IPS DF 4.7 (cell line): ENCODE results near the gene ACTN3.
"Not testable (repeated sequence)": the region's sequence is repeated elsewhere in the genome, so short reads cannot be mapped to it uniquely, and the experiment has no call there.

ENCODE experiments used
- DNase-seq: peaks from one replicate; pipeline ENCODE4 v3.0.0-alpha.2; 2013; ENCODE audit warnings: low spot score; ENCODE audit errors: extremely low read depth

ACTN3 gene

DNA sequence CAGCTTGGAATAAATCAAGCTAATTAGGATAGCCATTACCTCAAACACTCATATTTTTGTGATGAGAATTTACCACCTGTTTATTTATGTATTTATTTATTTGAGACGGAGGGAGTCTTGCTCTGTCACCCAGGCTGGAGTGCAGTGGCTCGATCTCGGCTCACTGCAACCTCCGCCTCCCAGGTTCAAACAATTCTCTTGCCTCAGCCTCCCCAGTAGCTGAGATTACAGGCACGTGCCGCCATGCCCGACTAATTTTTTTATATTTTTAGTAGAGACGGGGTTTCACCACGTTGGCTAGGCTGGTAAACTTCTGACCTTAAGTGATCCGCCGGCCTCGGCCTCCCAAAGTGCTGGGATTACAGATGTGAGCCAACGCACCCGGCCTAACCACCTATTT lies 1.8 kb upstream of the ACTN3 start:
- DNase-seq, result not testable (repeated sequence)

DNA sequence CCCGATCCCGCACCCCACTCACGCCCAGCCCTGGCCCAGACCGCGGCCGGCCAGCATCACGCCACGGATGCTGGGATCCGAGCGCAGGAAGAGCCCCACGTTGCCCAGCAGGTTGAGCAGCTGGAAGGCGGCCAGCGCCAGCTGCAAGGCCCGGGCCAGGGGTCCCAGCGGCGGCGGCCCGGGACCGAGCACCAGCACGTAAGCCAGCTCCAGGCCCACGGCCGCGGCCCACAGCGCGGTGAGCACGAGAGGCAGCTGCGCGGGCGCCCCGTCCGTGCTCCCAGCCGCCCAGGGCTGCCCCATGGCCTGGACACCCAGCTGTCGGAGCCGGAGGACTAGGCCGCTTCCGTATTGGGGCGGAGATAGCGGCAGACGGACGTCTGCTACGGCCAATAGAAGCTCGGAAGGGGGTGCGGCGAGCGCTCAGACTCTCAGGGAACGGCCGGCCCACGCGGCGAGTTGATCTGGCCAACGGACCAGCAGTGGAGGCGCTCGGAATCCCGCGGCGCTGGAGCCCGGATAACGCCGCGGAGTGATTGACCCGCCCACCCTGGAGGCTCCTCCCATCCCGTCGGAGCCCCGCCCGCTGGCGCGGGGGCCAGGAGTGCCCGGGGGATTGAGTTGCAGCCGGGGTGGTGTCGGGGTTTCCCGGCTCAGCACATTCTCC lies 869 bp upstream of the ACTN3 start, which contains the start of gene ZDHHC24:
Gene ZDHHC24, minus strand, starts transcription at position 348 of the 667 bp plus-strand sequence. Its CDS starts 45 bp downstream, at position 303.
- peak; percentile 84 for DNase-seq

DNA sequence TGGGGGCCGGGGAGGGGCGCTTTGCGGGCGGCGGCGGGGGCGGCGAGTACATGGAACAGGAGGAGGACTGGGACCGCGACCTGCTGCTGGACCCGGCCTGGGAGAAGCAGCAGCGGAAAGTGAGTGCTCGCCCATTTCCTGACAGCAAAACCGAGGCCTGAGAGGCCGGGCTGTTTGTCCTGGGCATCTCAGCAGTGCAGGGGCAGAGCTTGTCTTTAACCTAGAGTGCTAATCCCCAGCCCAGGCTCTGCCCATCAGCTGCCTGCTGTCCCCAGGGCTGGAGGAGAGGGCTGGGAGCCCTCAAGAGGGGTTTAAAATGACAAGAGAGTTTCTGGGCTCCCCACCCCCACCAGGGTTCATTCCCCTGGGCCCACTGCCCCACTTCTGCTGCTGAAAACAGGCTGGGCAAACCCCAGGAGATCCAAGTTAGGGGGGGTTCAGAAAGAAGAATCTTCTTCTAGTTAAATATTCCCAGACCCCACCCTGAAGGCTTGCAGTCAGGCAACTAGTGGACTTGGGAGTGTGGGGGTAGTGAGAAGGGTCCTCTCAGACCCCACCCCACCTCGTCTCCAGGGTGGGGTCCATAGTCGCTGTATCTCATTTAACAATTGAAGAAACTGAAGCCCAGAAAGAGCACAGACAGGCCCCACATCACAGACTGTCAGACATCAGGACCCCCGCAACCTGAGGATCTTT lies 411 bp downstream of the ACTN3 start:
- no peak for DNase-seq

DNA sequence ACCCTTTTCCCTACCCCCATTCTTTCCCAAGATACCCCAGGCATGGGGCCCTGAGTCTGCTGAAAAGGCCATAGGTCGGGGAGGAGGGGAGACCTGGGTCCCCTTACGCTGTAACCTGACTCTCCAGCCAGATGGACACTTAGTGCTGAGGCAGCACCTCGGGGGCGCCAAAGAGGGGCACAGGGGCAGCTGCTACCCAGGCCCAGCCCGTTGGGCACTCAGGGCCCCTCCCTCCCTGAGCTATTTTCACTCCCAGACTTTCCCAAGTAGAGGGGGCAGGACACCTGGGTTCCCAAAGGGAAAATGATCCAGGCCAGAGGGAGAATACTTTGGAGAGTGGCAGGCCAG lies 933 bp downstream of the ACTN3 start:
- no peak for DNase-seq

DNA sequence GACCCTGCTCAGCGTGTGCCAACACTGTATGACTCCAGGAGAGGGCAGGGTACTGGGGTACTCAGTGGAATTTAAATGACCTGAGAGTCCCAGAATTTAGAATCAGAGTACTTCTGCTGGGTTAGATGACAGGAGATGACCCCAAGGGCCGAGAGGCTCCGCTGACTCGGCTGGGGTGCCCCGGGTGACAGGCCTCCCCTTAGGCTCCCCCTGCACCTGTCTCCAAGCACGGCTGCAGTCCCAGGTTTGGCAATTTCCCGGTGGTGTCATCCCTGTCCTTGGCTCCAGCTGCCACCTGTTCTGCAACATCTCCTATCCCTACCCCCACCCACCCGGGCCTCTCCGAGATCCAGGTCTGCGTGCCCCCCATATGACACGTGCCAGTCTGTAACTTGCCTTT lies 1.3 kb downstream of the ACTN3 start:
- DNase-seq, result no peak

DNA sequence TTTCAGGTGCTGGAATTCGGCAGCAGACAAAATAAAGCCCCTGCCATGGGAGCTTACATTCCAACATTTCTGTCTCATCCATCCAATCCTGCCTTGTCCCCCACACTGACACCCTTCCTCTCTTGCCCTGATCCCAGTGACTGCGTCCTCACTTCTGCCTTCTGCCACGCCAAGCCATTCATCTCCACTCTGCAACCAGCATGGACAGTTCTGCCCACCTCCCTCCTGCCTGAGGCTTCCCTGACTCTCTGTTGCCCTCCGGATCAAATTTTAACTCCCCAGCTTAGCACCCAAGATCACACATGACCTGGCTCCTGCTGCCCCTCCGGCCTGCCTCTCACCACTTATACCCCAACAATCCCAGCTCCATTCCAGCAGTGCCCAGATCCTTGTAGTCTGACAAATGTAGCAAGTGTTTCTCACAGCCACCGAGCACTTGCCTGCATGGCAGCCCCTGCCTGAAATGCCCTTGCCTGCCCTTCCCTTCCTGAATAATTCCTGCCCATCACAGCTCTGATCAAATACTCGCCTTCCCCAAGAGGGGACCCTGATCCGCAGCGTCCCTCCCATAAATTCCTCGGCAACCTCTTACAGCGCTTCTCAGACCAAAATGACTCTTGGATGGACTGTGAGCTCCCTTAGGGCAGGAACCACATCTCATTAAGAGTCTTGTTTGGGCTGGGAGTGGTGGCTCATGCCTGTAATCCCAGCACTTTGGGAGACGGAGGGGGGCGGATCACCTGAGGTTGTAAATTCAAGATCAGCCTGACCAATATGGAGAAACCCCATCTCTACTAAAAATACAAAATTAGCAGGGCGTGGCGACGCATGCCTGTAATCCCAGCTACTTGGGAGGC lies 2.3 kb downstream of the ACTN3 start:
- DNase-seq, result no peak

DNA sequence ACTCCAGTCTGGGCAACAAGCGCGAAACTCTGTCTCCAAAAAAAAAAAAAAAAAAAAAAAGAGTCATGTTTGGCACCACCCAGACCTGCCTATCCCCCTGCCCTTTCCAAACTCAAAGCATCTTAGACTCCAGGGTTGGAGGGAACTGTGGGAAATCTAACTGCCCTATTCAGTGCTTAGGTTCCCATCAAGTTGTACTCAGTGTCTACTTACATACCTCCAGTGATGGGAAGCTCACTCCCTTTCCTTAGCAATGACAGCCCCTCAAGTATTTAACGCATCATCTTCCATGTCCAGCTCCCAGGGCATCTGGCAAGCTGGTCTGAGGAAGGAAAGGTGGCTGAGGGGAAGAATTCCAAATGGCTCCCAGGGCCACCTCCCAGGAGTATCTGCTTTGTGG lies 3.0 kb downstream of the ACTN3 start:
- DNase-seq, result no peak

DNA sequence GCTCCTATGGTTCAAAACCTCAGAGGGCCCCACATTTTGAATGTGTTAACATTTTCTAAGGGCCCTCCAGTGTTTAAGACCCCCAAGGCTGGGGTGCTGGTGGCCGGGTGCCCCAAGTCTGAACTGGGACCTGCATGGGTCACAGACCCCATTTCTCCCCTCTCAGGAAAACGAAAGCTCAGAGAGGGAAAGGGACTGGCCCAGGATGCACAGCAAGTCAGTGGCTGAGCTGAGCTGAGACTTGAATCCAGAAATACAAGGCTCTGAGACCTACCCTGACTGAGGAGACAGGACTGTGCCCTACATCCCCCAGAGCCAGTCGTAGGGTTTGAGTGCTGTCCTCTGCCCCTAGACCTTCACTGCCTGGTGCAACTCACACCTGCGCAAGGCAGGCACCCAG lies 4.2 kb downstream of the ACTN3 start:
- no peak for DNase-seq

DNA sequence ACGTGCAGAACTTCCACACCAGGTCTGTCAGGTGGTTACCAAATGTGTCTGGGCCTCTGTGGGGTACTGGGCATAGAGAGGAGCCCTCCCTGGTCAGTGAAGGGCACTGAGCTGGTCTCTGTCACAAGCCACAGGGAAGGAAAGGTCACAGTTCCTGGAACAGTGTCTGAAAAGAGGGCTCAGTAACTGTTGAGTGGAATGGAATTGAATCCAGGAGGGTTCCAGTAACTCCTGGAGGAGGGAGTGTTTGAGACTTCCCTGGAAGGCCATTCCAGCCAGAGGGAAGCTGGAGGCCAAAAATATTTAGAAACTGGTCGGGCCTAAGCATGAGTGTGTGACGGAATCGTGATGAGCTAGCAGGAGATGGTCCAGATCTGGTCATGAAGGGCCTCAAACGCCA lies 7.9 kb downstream of the ACTN3 start:
- DNase-seq, result no peak

DNA sequence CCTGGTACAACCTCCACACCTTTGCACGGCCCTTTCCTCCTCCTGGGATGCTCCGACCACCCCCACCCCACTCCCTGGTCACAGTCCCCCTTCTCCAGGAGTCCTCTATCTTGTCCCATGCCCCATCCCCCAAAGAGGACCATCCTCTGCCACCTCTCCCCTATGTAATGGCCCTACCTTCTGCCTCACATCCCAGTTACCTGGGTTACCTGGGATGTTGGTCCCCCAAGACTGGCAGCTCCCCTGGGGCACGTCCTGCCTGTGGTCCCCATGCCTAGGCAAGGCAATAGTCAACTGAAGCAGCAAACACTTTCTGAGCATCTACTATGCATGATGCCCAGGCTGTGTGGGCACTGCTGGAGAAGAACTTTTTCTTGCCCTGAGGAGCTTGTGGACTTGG lies 8.7 kb downstream of the ACTN3 start:
- DNase-seq, result no peak

DNA sequence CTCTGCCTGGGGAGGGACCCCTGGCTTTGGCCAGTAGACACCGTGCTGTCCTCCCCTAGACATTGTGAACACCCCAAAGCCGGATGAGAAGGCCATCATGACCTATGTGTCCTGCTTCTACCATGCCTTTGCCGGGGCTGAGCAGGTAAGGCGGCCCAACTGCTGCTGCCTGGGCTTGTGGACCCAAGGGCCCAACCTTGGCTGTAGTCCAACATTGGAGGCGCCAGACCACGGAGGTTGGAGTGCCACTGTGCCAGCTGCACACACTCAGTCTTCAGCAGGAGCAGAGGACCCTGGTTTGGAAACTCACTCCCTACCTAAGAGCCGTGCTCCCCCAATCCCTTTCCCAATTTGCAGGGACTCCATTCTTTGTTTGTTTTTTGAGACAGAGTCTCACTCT lies 9.4 kb downstream of the ACTN3 start:
- no peak for DNase-seq

DNA sequence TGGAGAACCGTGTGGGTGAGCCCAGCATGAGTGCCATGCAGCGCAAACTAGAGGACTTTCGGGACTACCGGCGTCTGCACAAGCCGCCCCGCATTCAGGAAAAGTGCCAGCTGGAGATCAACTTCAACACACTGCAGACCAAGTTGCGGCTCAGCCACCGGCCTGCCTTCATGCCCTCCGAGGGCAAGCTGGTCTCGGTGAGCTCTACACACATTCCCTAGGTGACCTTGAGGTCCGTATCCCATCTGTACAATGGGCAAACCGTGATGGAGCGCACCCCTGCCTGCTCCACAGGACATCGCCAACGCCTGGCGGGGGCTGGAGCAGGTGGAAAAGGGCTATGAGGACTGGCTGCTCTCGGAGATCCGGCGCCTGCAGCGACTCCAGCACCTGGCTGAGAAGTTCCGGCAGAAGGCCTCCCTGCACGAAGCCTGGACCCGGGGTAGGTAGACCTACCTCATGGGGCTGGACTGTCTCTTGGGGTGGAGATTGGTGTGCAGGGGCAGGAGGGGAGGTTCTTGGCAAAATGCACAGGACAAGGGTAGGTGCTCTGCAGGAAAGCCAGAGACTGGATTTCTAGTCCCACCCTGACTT lies 11.1 kb downstream of the ACTN3 start:
- no peak for DNase-seq

DNA sequence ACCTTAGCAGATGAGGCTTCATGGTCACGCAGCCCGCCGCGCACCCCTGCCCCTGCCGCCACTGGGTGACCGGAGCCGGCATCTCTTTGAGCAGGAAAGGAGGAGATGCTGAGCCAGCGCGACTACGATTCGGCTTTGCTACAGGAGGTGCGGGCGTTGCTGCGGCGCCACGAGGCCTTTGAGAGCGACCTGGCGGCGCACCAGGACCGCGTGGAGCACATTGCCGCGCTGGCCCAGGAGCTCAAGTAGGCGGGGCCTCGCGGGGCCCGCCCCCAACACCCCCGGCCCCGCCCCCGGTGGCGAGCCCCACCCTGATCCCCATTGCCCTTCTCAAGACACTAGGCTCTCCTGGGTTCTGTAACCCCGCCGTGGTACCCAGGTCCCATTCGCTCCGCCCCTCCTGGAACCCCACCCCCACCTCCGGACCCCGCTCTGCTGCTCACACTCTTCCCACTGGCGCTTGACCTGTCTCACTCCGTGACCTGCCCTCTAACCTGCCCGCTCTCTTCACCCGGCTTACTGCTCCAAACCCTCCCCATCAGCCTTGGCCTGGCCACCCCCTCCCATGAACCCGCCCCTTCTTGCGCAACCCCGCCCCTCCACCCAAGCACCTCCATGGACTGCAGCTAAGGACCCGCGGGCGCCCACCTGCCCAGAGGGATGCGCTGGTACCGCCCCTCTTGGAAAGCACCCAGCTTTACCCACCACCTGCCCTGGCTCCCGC lies 12.6 kb downstream of the ACTN3 start:
- no peak for DNase-seq

DNA sequence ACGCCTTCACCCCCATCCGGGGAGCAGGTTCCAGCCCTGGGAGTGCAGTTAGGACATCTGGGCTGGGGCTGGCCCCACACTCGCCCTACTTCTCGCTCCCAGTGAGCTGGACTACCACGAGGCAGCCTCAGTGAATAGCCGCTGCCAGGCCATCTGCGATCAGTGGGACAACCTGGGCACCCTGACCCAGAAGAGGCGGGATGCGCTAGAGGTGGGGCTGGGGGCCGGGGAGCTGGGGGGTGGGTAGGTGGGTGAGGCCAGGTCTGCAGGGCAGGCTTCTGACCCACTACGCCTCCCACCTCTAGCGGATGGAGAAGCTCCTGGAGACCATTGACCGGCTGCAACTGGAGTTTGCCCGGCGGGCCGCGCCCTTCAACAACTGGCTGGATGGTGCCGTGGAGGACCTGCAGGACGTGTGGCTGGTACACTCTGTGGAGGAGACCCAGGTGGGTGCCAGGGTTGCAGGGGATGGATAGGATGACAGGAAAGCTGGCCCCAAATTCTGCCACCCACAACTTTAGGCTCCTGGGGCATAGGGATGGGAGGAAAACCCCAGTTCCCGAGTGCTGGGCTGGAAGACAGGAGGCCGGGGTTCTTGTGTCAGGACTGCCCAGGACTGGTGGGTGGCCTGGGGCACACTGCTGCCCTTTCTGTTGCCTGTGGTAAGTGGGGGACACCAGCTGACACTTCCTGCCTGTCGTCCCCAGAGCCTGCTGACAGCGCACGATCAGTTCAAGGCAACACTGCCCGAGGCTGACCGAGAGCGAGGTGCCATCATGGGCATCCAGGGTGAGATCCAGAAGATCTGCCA lies 13.4 kb downstream of the ACTN3 start:
- no peak for DNase-seq

DNA sequence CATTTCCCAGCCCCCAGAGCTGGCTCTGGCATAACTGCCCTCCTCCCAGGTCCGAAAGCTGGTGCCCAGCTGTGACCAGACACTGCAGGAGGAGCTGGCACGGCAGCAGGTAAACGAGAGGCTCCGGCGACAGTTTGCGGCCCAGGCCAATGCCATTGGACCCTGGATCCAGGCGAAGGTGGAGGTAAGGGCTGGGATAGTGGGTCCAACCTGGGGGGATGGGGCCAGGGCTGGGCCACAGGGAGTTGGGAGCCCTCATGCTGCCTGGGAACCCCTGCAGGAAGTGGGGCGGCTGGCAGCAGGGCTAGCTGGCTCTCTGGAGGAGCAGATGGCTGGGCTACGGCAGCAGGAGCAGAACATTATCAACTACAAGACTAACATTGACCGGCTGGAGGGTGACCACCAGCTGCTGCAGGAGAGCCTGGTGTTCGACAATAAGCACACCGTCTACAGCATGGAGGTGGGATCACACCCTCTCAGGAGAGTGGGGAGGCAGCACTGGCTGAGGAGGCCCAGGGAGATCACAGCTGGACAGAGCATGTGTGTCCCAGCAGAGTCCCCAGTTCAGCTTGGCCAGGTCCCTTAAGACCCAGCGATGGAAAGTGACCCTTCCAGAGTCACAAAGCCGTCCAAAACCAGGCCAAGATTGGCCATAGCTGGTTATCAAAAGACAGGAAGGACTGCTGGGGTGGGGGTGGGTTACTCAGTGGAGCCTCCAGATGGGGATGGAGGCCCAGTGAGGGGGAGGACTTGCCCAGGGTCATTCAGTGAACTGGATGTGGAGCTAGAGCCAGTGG lies 14.7 kb downstream of the ACTN3 start:
- DNase-seq, result no peak

DNA sequence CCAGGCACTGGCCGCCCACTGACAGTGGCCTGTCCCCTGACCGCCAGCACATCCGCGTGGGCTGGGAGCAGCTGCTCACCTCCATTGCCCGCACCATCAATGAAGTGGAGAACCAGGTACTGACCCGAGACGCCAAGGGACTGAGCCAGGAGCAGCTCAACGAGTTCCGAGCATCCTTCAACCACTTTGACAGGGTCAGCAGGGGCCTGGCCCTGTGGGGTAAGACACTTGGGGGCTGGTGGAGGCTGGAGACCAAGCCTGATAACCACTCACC lies 15.2 kb downstream of the ACTN3 start:
- DNase-seq, result no peak

DNA sequence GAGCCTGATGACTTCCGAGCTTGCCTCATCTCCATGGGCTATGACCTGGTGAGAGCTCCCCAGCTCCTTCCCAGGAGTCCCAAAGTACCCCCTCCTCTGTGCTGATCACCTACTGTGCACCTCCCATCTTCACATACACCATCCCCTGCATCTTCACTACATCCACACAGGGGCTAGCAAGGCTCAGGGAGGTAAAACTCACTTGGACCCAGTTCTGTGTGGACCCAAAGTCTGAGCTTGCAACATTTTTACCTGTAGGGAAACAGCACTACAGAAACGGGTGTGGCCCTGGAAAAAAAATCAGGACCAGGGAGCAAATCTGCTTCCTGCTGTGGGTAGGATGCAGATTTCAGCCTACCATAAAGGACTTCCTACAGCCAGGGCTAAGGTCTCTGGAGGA lies 15.6 kb downstream of the ACTN3 start:
- no peak for DNase-seq

DNA sequence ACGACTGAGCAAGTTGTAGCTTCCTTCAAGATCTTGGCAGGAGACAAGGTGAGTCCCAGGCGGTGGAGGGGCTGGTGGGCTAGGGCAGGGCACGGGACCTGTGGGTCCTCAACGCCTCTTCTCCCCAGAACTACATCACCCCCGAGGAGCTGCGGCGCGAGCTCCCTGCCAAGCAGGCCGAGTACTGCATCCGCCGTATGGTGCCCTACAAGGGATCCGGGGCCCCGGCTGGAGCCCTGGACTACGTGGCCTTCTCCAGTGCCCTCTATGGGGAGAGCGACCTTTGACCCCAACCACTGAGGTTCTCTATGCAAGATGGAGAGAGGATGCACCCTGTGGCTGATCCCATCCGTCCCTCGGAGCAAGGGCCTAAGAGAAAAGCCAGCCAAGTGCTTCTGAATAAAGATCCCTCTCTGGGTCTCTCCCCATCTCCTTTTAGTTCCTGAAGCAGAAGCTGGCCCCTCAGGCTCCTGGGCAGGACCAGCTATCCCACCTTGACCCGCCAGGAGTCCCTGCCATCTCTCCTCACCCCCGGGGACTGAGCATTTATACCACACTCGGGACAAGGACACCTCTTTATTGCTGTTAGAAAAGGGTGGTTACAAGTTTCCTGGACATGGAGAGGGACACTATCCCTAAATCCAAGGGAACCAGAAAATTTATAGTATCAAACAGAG lies 16.3 kb downstream of the ACTN3 start:
- no peak for DNase-seq

DNA sequence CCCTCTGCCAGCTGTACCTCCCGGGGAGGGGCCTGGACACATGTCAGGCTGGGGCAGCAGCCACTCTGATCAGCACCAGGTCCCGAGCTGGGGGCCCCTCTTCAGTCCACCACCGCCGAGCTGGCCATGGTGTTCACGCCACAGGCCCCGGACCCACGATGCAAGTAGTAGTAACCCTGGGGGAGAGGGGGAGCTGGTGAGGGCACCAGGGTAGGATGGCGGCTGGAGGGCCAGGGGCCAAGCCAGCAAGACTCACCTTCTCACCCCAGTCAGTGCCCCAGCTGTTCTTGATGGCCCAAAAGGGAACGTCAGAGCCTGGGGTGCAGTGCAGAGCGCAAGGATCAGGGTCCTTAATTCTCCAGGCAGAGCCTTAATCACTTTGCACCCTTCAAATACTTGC lies 17.1 kb downstream of the ACTN3 start:
- no peak for DNase-seq
